ENCODE results near the gene DDX11. TPM values are rescaled to one million over a fixed set of nuclear protein-coding genes. Genes with fewer than 3 reads are reported as not detected.

DDX11 gene
- total RNA-seq, 4 donors from 2014 or later = 9.6 to 33.9 (median 24.8) TPM

- TF ChIP-seq POLR2A (IDR thresholded peaks at IDR 0.05) (no peak), CTCF (IDR thresholded peaks at IDR 0.05) (peak in 1 of 6 experiments; percentile 71)
- DNase-seq = peak; percentile 43 to 47
- Histone ChIP-seq H3K27me3 (no peaks in the 10 kb centered on the region), H3K9me3 (no peaks in the 10 kb centered on the region), H3K4me1 (peaks cover 16 to 20% of the 10 kb centered on the region in 2 donors), H3K27ac (no peak overlapping the region), H3K4me3 (replicated peaks in 1 of 3) (peak overlapping the region in 2 of 3 donors; percentile 13 to 35), H3K36me3 (no peaks in the 10 kb centered on the region)
- intact Hi-C loops (cut with DNase I) = no loop called here
- 0 to 6% methylated on average over 13 to 17 of the region's 45 CpGs for WGBS, 2 donors
Observed at GRCh38 chr12:31117203-31118011, 43.7 kb downstream of the DDX11 start.

GRCh38 chr12:31118347-31119191 lies 44.9 kb downstream of the DDX11 start:
- 3 to 46% methylated on average over 16 to 26 of the region's 44 CpGs for WGBS, 2 donors
- Histone ChIP-seq H3K27me3 (no peaks in the 10 kb centered on the region), H3K27ac (no peak overlapping the region), H3K9me3 (no peaks in the 10 kb centered on the region), H3K36me3 (no peaks in the 10 kb centered on the region), H3K4me1 (peaks cover 16 to 20% of the 10 kb centered on the region in 2 donors), H3K4me3 (replicated peaks in 1 of 3) (peak overlapping the region in 2 of 3 donors; percentile 6 to 18)
- TF ChIP-seq CTCF (IDR thresholded peaks at IDR 0.05) (no peak), POLR2A (IDR thresholded peaks at IDR 0.05) (no peak)
- intact Hi-C loops (cut with DNase I) = no loop called here
- peak; percentile 26 to 46 for DNase-seq

- DNase-seq = no peak
- no peaks in the 10 kb centered on the region for H3K9me3 ChIP-seq
- peak overlapping the region in 1 of 3 donors; percentile 18 for H3K4me3 ChIP-seq (replicated peaks in 1 of 3)
- no peaks in the 10 kb centered on the region for H3K27me3 ChIP-seq
- H3K4me1 ChIP-seq = peaks cover 16 to 20% of the 10 kb centered on the region in 2 donors
- intact Hi-C loops (cut with DNase I) = no loop called here
- TF ChIP-seq POLR2A (IDR thresholded peaks at IDR 0.05) (no peak), CTCF (IDR thresholded peaks at IDR 0.05) (no peak)
- no peak overlapping the region for H3K27ac ChIP-seq
- H3K36me3 ChIP-seq = no peaks in the 10 kb centered on the region
- no CpG with 5 or more reads among the region's 34 CpGs for WGBS, 2 donors
Observed at GRCh38 chr12:31119192-31119802, 45.6 kb downstream of the DDX11 start.

GRCh38 chr12:31119803-31120211 lies 46.1 kb downstream of the DDX11 start:
- no peak overlapping the region for H3K27ac ChIP-seq
- no peak overlapping the region for H3K4me3 ChIP-seq (replicated peaks in 1 of 3)
- no peak for DNase-seq
- H3K4me1 ChIP-seq = peaks cover 16 to 20% of the 10 kb centered on the region in 2 donors
- no peaks in the 10 kb centered on the region for H3K36me3 ChIP-seq
- WGBS, 2 donors = 58% methylated on average over 2 of the region's 24 CpGs; no CpG with 5 or more reads in 1 of the 2 donors
- no peaks in the 10 kb centered on the region for H3K27me3 ChIP-seq
- no peak for TF ChIP-seq CTCF (IDR thresholded peaks at IDR 0.05)
- TF ChIP-seq POLR2A (IDR thresholded peaks at IDR 0.05) = no peak
- H3K9me3 ChIP-seq = no peaks in the 10 kb centered on the region
- intact Hi-C loops (cut with DNase I) = no loop called here
